CD4-positive, alpha-beta memory T cell (primary cell): ENCODE measurements around the gene SFXN5. TPM values are rescaled to one million over a fixed set of nuclear protein-coding genes. Genes with fewer than 3 reads are reported as not detected.
"Not testable (repeated sequence)": the region's sequence is repeated elsewhere in the genome, so short reads cannot be mapped to it uniquely, and the experiment has no call there.

Experiments used
- CTCF ChIA-PET: fragments of 350-600 bp; sonication (Branson Sonifier 250); formaldehyde crosslinking; loops from one replicate; lab custom pipeline; 2021; ENCODE audit warnings: inconsistent platforms; ENCODE audit not compliant: partially characterized antibody; lab: Charles Lee
- POLR2A ChIA-PET: fragments of 350-600 bp; sonication (Branson Sonifier 250); formaldehyde crosslinking; loops from one replicate; lab custom pipeline; 2021; ENCODE audit not compliant: partially characterized antibody; lab: Charles Lee
- DNase-seq, 5 donors: peaks; one replicate each; pipeline versions ENCODE4 v3.0.0 to v3.0.0-alpha.2; 2020 to 2022; ENCODE audit warnings: mixed read lengths in 1 of 5
- H3K27ac ChIP-seq: one replicate; pipeline ENCODE4 v1.7.0; 2013; ENCODE audit warnings: low read depth, low read length
- H3K27me3 ChIP-seq: 2 replicates; pipeline ENCODE4 v1.7.0; 2013; ENCODE audit warnings: mild to moderate bottlenecking, low read length, moderate library complexity; ENCODE audit not compliant: insufficient read depth
- H3K36me3 ChIP-seq: 2 replicates; pipeline ENCODE4 v1.7.0; 2013; ENCODE audit warnings: mild to moderate bottlenecking, low read length, moderate library complexity; ENCODE audit not compliant: insufficient read depth
- H3K4me1 ChIP-seq: 2 replicates; pipeline ENCODE4 v1.7.0; 2013; ENCODE audit warnings: mild to moderate bottlenecking, low read length, moderate library complexity; ENCODE audit not compliant: insufficient read depth
- H3K4me3 ChIP-seq, 2 donors: one replicate each; pipeline ENCODE4 v1.7.0; 2013; ENCODE audit warnings: low read length in 2 of 2, mild to moderate bottlenecking in 1 of 2
- H3K9me3 ChIP-seq, 2 donors: one replicate each; pipeline ENCODE4 v1.7.0; 2013; ENCODE audit warnings: low read length in 2 of 2, control low read depth in 1 of 2; ENCODE audit not compliant: control insufficient read depth in 1 of 2
- H3K27ac Mint-ChIP-seq, 7 donors: one replicate each; pipeline ENCODE4 v1.8.0; 2020 to 2021; ENCODE audit warnings: mixed read lengths in 7 of 7, mild to moderate bottlenecking in 6 of 7, inconsistent platforms in 3 of 7, moderate library complexity in 3 of 7
- H3K27me3 Mint-ChIP-seq, 2 donors: one replicate each; pipeline ENCODE4 v1.8.0; 2020 to 2021; ENCODE audit warnings: mixed read lengths in 2 of 2
- H3K36me3 Mint-ChIP-seq, 2 donors: one replicate each; pipeline ENCODE4 v1.8.0; 2020 to 2021; ENCODE audit warnings: mixed read lengths in 2 of 2, inconsistent platforms in 1 of 2, mild to moderate bottlenecking in 1 of 2
- H3K4me1 Mint-ChIP-seq, 4 donors: one replicate each; pipeline ENCODE4 v1.8.0; 2020 to 2021; ENCODE audit warnings: mixed read lengths in 4 of 4, mild to moderate bottlenecking in 1 of 4
- H3K4me3 Mint-ChIP-seq, 8 donors: one replicate each; pipeline ENCODE4 v1.8.0; 2020 to 2021; ENCODE audit warnings: mixed read lengths in 8 of 8, mild to moderate bottlenecking in 7 of 8, moderate library complexity in 6 of 8, inconsistent platforms in 3 of 8
- H3K9me3 Mint-ChIP-seq, 8 donors: one replicate each; pipeline ENCODE4 v1.8.0; 2020 to 2021; ENCODE audit warnings: mixed read lengths in 8 of 8, mild to moderate bottlenecking in 5 of 8, inconsistent platforms in 3 of 8, moderate library complexity in 1 of 8
- intact Hi-C: fragments of 100-400 bp; cut with micrococcal nuclease; formaldehyde crosslinking; loops from one replicate; pipeline ENCODE4 v1.15.1; 2023
- polyA plus RNA-seq, 2 donors: library from polyadenylated mRNA; unstranded; fragments of 300-500 nt; fragmentation: Illumina TruSeq; gene quantifications; one replicate each; pipeline ENCODE4 v1.2.3, GENCODE V29; 2021
- total RNA-seq, 2 experiments: library from RNA; stranded (reverse); gene quantifications; one replicate each; pipeline ENCODE4 v1.2.3, GENCODE V29; 2021

SFXN5 gene
- total and polyA plus RNA-seq, 4 experiments from 2014 or later: 0.95 to 10.0 (median 4.1) TPM

- CTCF ChIA-PET: no interaction called here
- Histone ChIP-seq H3K36me3 (no peaks in the 10 kb centered on the region), H3K4me1 (peaks cover 31% of the 10 kb centered on the region), H3K27ac (no peak overlapping the region), H3K4me3 (no peak overlapping the region), H3K9me3 (no peaks in the 10 kb centered on the region), H3K27me3 (peaks cover 58% of the 10 kb centered on the region)
- H3K27me3 Mint-ChIP-seq: peaks cover 61 to 62% of the 10 kb centered on the region in 2 donors
- intact Hi-C loops: no loop called here
- peak overlapping the region in 1 of 7 donors; percentile 0 for H3K27ac Mint-ChIP-seq
- H3K4me3 Mint-ChIP-seq: peak overlapping the region in 2 of 8 donors; percentile 29 to 44
- peaks cover 0 to 3% of the 10 kb centered on the region in 2 donors for H3K36me3 Mint-ChIP-seq
- no peaks in the 10 kb centered on the region for H3K9me3 Mint-ChIP-seq
- DNase-seq: no peak
- POLR2A ChIA-PET: no interaction called here
- peaks cover 15 to 35% (median 21%) of the 10 kb centered on the region in 4 donors for H3K4me1 Mint-ChIP-seq
These were observed 157.9 kb downstream of the SFXN5 start for GRCh38 chr2:72913486-72914205.

- H3K36me3 ChIP-seq: no peaks in the 10 kb centered on the region
- no peak overlapping the region for H3K27ac Mint-ChIP-seq
- H3K4me3 Mint-ChIP-seq: no peak overlapping the region
- H3K4me1 ChIP-seq: peaks cover 16% of the 10 kb centered on the region
- POLR2A ChIA-PET: no interaction called here
- H3K9me3 ChIP-seq: no peaks in the 10 kb centered on the region
- peaks cover 56 to 69% of the 10 kb centered on the region in 2 donors for H3K27me3 Mint-ChIP-seq
- peaks cover 48% of the 10 kb centered on the region for H3K27me3 ChIP-seq
- no peak for DNase-seq
- CTCF ChIA-PET: no interaction called here
- H3K9me3 Mint-ChIP-seq: peaks cover 0 to 2% (median 0%) of the 10 kb centered on the region in 8 donors
- peaks cover 10 to 26% (median 15%) of the 10 kb centered on the region in 4 donors for H3K4me1 Mint-ChIP-seq
- intact Hi-C loops: no loop called here
- H3K36me3 Mint-ChIP-seq: peaks cover 0 to 3% of the 10 kb centered on the region in 2 donors
- no peak overlapping the region for H3K27ac ChIP-seq
- H3K4me3 ChIP-seq: no peak overlapping the region
These were observed 160.3 kb downstream of the SFXN5 start for GRCh38 chr2:72911256-72911655.

GRCh38 chr2:72908741-72909140 is 162.8 kb downstream of the SFXN5 start:
- Histone ChIP-seq H3K4me1 (no peaks in the 10 kb centered on the region), H3K36me3 (no peaks in the 10 kb centered on the region), H3K27ac (no peak overlapping the region), H3K4me3 (no peak overlapping the region), H3K9me3 (no peaks in the 10 kb centered on the region), H3K27me3 (peaks cover 25% of the 10 kb centered on the region)
- Mint-ChIP-seq H3K27ac (no peak overlapping the region), H3K4me1 (peaks cover 0 to 6% (median under 1%) of the 10 kb centered on the region in 4 donors), H3K36me3 (no peaks in the 10 kb centered on the region), H3K9me3 (peaks cover 0 to 3% (median 0%) of the 10 kb centered on the region in 8 donors), H3K27me3 (peaks cover 49 to 57% of the 10 kb centered on the region in 2 donors), H3K4me3 (no peak overlapping the region)
- no peak for DNase-seq
- ChIA-PET CTCF (no interaction called here), POLR2A (no interaction called here)
- intact Hi-C loops: no loop called here

- H3K4me1 ChIP-seq, H3K4me3 Mint-ChIP-seq, intact Hi-C loops, POLR2A ChIA-PET, H3K27ac Mint-ChIP-seq, H3K4me1 Mint-ChIP-seq, H3K9me3 Mint-ChIP-seq, CTCF ChIA-PET, H3K4me3 ChIP-seq, H3K36me3 ChIP-seq, H3K36me3 Mint-ChIP-seq, H3K9me3 ChIP-seq, H3K27ac ChIP-seq, DNase-seq: not testable (repeated sequence)
- peaks cover 49 to 57% of the 10 kb centered on the region in 2 donors for H3K27me3 Mint-ChIP-seq
- H3K27me3 ChIP-seq: peaks cover 21% of the 10 kb centered on the region
These were observed 164.1 kb downstream of the SFXN5 start for GRCh38 chr2:72907369-72907768.

GRCh38 chr2:72901426-72901825 is 170.1 kb downstream of the SFXN5 start:
- intact Hi-C loops: no loop called here
- no peak overlapping the region for H3K4me3 ChIP-seq
- POLR2A ChIA-PET: no interaction called here
- H3K9me3 ChIP-seq: no peaks in the 10 kb centered on the region
- Mint-ChIP-seq H3K9me3 (peaks cover 0 to 5% (median 0%) of the 10 kb centered on the region in 8 donors), H3K27me3 (peaks cover 36 to 44% of the 10 kb centered on the region in 2 donors), H3K36me3 (no peaks in the 10 kb centered on the region), H3K4me3 (no peak overlapping the region), H3K27ac (peak overlapping the region in 1 of 7 donors; percentile 66), H3K4me1 (no peaks in the 10 kb centered on the region)
- H3K27ac ChIP-seq: no peak overlapping the region
- H3K4me1 ChIP-seq: no peaks in the 10 kb centered on the region
- DNase-seq: no peak
- no peaks in the 10 kb centered on the region for H3K36me3 ChIP-seq
- H3K27me3 ChIP-seq: peaks cover 4% of the 10 kb centered on the region
- CTCF ChIA-PET: no interaction called here

GRCh38 chr2:72900191-72900825 is 171.2 kb downstream of the SFXN5 start:
- peaks cover 9% of the 10 kb centered on the region for H3K27me3 ChIP-seq
- H3K9me3 ChIP-seq: no peaks in the 10 kb centered on the region
- no peaks in the 10 kb centered on the region for H3K36me3 ChIP-seq
- ChIA-PET POLR2A (no interaction called here), CTCF (no interaction called here)
- intact Hi-C loops: no loop called here
- H3K4me3 ChIP-seq: no peak overlapping the region
- Mint-ChIP-seq H3K9me3 (peaks cover 0 to 5% (median 0%) of the 10 kb centered on the region in 8 donors), H3K4me3 (no peak overlapping the region), H3K27ac (no peak overlapping the region), H3K36me3 (no peaks in the 10 kb centered on the region), H3K4me1 (peaks cover 0 to 5% (median 3%) of the 10 kb centered on the region in 4 donors), H3K27me3 (peaks cover 33 to 45% of the 10 kb centered on the region in 2 donors)
- no peak for DNase-seq
- no peak overlapping the region for H3K27ac ChIP-seq
- H3K4me1 ChIP-seq: no peaks in the 10 kb centered on the region

- POLR2A ChIA-PET: no interaction called here
- Mint-ChIP-seq H3K9me3 (peaks cover 0 to 5% (median 0%) of the 10 kb centered on the region in 8 donors), H3K27ac (no peak overlapping the region), H3K4me1 (peaks cover 0 to 7% (median 3%) of the 10 kb centered on the region in 4 donors), H3K27me3 (peaks cover 36 to 54% of the 10 kb centered on the region in 2 donors), H3K4me3 (no peak overlapping the region), H3K36me3 (no peaks in the 10 kb centered on the region)
- no peak overlapping the region for H3K4me3 ChIP-seq
- H3K27me3 ChIP-seq: peaks cover 10% of the 10 kb centered on the region
- no peak for DNase-seq
- no peaks in the 10 kb centered on the region for H3K36me3 ChIP-seq
- no peak overlapping the region for H3K27ac ChIP-seq
- intact Hi-C loops: no loop called here
- no peaks in the 10 kb centered on the region for H3K9me3 ChIP-seq
- H3K4me1 ChIP-seq: no peaks in the 10 kb centered on the region
- CTCF ChIA-PET: interaction anchor here (1.1 to 3.1 kb wide), 2 partner anchors 11 to 12 kb away, joined by 3 to 9 read pairs; no protein-coding TSS in a partner anchor
These were observed 173.0 kb downstream of the SFXN5 start for GRCh38 chr2:72898585-72898906.
